Right atrium auricular region (tissue), 2 donors: Measurements from ENCODE around the gene PIGS. TPM values are rescaled to one million over a fixed set of nuclear protein-coding genes. Genes with fewer than 3 reads are reported as not detected.
A peak's percentile ranks its signal among the peaks of the same experiment; 100 is the strongest.

ENCODE experiments used
- DNase-seq: peaks from one replicate; pipeline ENCODE4 v3.0.0-alpha.2; 2019; ENCODE audit warnings: low spot score
- H3K27ac ChIP-seq, 2 donors: fragments of 200-600 bp; sonication (generic); 1 replicate in 1 of 2; 2 replicates in 1 of 2; pipeline ENCODE4 v1.5.1; 2016 to 2019
- H3K27me3 ChIP-seq, 2 donors: fragments of 200-600 bp; sonication (generic); one replicate each; pipeline versions ENCODE4 v1.5.1 to v1.6.0; 2017 to 2019
- H3K36me3 ChIP-seq: fragments of 200-600 bp; sonication (generic); one replicate; pipeline ENCODE4 v1.5.1; 2016
- H3K4me1 ChIP-seq, 2 donors: fragments of 200-600 bp; sonication (generic); one replicate each; pipeline versions ENCODE4 v1.5.1 to v1.6.0; 2017 to 2019
- H3K4me3 ChIP-seq, 2 donors: fragments of 200-600 bp; sonication (generic); 1 replicate in 1 of 2; 2 replicates in 1 of 2; pipeline ENCODE4 v1.5.1; 2017 to 2019; ENCODE audit warnings: mild to moderate bottlenecking in 1 of 2, moderate library complexity in 1 of 2
- H3K9me3 ChIP-seq, 2 donors: fragments of 200-600 bp; sonication (generic); one replicate each; pipeline ENCODE4 v1.5.1; 2019
- CTCF ChIP-seq, 2 donors: fragments of 200-600 bp; sonication (generic); IDR thresholded peaks; one replicate each; pipeline ENCODE4 v1.5.1; 2019; ENCODE audit warnings: antibody characterized with exemption in 2 of 2
- total RNA-seq, 2 donors: library from RNA; depleted of rRNA; stranded (reverse); fragments of >200 nt; gene quantifications; one replicate each; pipeline ENCODE4 v1.1.0, GENCODE V29; 2016

The PIGS gene
- total RNA-seq, 2 donors from 2014 or later = 51.6 to 74.8 TPM

GRCh38 chr17:28552176-28552999 lies 18.9 kb downstream of the PIGS start, which contains the start of gene UNC119:
TSS of gene UNC119 (minus strand) at chr17:28552624. CDS start at chr17:28552557, 67 bp downstream.
- Histone ChIP-seq H3K9me3 (no peaks in the 10 kb centered on the region), H3K36me3 (peaks cover 38% of the 10 kb centered on the region), H3K4me1 (peaks cover 0 to 25% of the 10 kb centered on the region in 2 donors), H3K27ac (peak within 1 kb of the TSS; percentile 61 to 80), H3K27me3 (no peaks in the 10 kb centered on the region), H3K4me3 (peak within 1 kb of the TSS; percentile 60 to 88)
- TF ChIP-seq CTCF (IDR thresholded peaks at IDR 0.05) = no peak
- no peak for DNase-seq

GRCh38 chr17:28551421-28552175 lies 19.7 kb downstream of the PIGS start:
- peaks cover 39% of the 10 kb centered on the region for H3K36me3 ChIP-seq
- no peak for TF ChIP-seq CTCF (IDR thresholded peaks at IDR 0.05)
- no peaks in the 10 kb centered on the region for H3K27me3 ChIP-seq
- peak overlapping the region; percentile 61 to 80 for H3K27ac ChIP-seq
- H3K4me3 ChIP-seq = peak overlapping the region; percentile 60 to 88
- H3K4me1 ChIP-seq = peaks cover 0 to 25% of the 10 kb centered on the region in 2 donors
- H3K9me3 ChIP-seq = no peaks in the 10 kb centered on the region
- DNase-seq = no peak

GRCh38 chr17:28550858-28551257 lies 20.5 kb downstream of the PIGS start:
- no peak for TF ChIP-seq CTCF (IDR thresholded peaks at IDR 0.05)
- Histone ChIP-seq H3K36me3 (peaks cover 35% of the 10 kb centered on the region), H3K4me1 (peaks cover 0 to 25% of the 10 kb centered on the region in 2 donors), H3K9me3 (no peaks in the 10 kb centered on the region), H3K4me3 (no peak overlapping the region), H3K27ac (no peak overlapping the region), H3K27me3 (no peaks in the 10 kb centered on the region)
- DNase-seq = no peak

- no peak for DNase-seq
- Histone ChIP-seq H3K4me3 (no peak overlapping the region), H3K4me1 (peaks cover 0 to 25% of the 10 kb centered on the region in 2 donors), H3K36me3 (peaks cover 23% of the 10 kb centered on the region), H3K27me3 (no peaks in the 10 kb centered on the region), H3K27ac (no peak overlapping the region), H3K9me3 (no peaks in the 10 kb centered on the region)
- no peak for TF ChIP-seq CTCF (IDR thresholded peaks at IDR 0.05)
Observed at GRCh38 chr17:28549236-28550132, 21.8 kb downstream of the PIGS start.

GRCh38 chr17:28548417-28549130 lies 22.8 kb downstream of the PIGS start:
- Histone ChIP-seq H3K4me3 (no peak overlapping the region), H3K27ac (no peak overlapping the region), H3K9me3 (no peaks in the 10 kb centered on the region), H3K36me3 (peaks cover 13% of the 10 kb centered on the region), H3K4me1 (peaks cover 0 to 25% of the 10 kb centered on the region in 2 donors), H3K27me3 (no peaks in the 10 kb centered on the region)
- no peak for DNase-seq
- TF ChIP-seq CTCF (IDR thresholded peaks at IDR 0.05) = no peak
